Endodermal cell (in vitro differentiated cells): Measurements from ENCODE around the gene BCL6. TPM values are rescaled to one million over a fixed set of nuclear protein-coding genes. Genes with fewer than 3 reads are reported as not detected.

Experiments
- DNase-seq: peaks from one replicate; pipeline ENCODE4 v3.0.0-alpha.2; 2017
- H3K27ac ChIP-seq: 2 replicates; pipeline ENCODE4 v1.5.1; 2013; ENCODE audit warnings: mild to moderate bottlenecking, low read depth, low read length, moderate library complexity
- H3K27me3 ChIP-seq: 2 replicates; pipeline ENCODE4 v1.6.1; 2013; ENCODE audit warnings: mild to moderate bottlenecking, low read length, moderate library complexity; ENCODE audit not compliant: insufficient read depth, control insufficient read depth, poor library complexity, severe bottlenecking
- H3K36me3 ChIP-seq: 2 replicates; pipeline ENCODE4 v1.7.0; 2013; ENCODE audit warnings: mild to moderate bottlenecking, low read length, moderate library complexity; ENCODE audit not compliant: control insufficient read depth, insufficient read depth
- H3K4me1 ChIP-seq: one replicate; pipeline ENCODE4 v1.7.0; 2013; ENCODE audit warnings: low read length; ENCODE audit not compliant: control insufficient read depth, insufficient read depth
- H3K4me3 ChIP-seq: 2 replicates; pipeline ENCODE4 v1.5.1; 2013; ENCODE audit warnings: mild to moderate bottlenecking, low read length, moderate library complexity
- H3K9ac ChIP-seq: 2 replicates; pipeline ENCODE4 v1.6.1; 2013; ENCODE audit warnings: mild to moderate bottlenecking, low read length, moderate library complexity; ENCODE audit not compliant: poor library complexity, severe bottlenecking; ENCODE audit errors: extremely low read depth
- H3K9me3 ChIP-seq: 2 replicates; pipeline ENCODE4 v1.6.1; 2013; ENCODE audit warnings: mild to moderate bottlenecking, low read length, moderate library complexity; ENCODE audit not compliant: control insufficient read depth
- H3K27ac Mint-ChIP-seq: 2 replicates; pipeline ENCODE4 v1.8.0; 2020; ENCODE audit warnings: mixed read lengths
- H3K27me3 Mint-ChIP-seq: 2 replicates; pipeline ENCODE4 v1.8.0; 2021; ENCODE audit warnings: mild to moderate bottlenecking, mixed read lengths; ENCODE audit not compliant: insufficient read depth
- H3K36me3 Mint-ChIP-seq: 2 replicates; pipeline ENCODE4 v1.8.0; 2020; ENCODE audit warnings: low read depth, mixed read lengths
- H3K4me1 Mint-ChIP-seq: 2 replicates; pipeline ENCODE4 v1.8.0; 2020; ENCODE audit warnings: mixed read lengths
- H3K4me3 Mint-ChIP-seq: 2 replicates; pipeline ENCODE4 v1.8.0; 2020; ENCODE audit warnings: mild to moderate bottlenecking, moderate library complexity, mixed read lengths
- H3K9me3 Mint-ChIP-seq: 2 replicates; pipeline ENCODE4 v1.8.0; 2020; ENCODE audit warnings: mild to moderate bottlenecking, mixed read lengths
- CTCF ChIP-seq: fragments of 200-600 bp; sonication (generic); conservative IDR thresholded peaks from 2 replicates; pipeline ENCODE4 v1.5.0; 2021; ENCODE audit warnings: antibody characterized with exemption, mild to moderate bottlenecking
- WGBS, 2 experiments: methylation state at CpG; one replicate each; pipeline versions ENCODE4 v1.1.5 to v1.1.7; 2013; ENCODE audit warnings: missing lambda C conversion rate in 2 of 2, mixed read lengths in 1 of 2; ENCODE audit not compliant: insufficient coverage in 1 of 2, insufficient read length in 1 of 2; 5-methylcytosine and 5-hydroxymethylcytosine counted together
- total RNA-seq, 2 donors: library from RNA; stranded (reverse); fragmentation: NEBNext Ultra II Directional in 1 of 2; extraction: Animal tissue kit (Norgen Biotek cat#: 25700) in 1 of 2; gene quantifications; 2 replicates in 1 of 2; 3 replicates in 1 of 2; pipeline ENCODE4 v1.2.1, GENCODE V29; 2021

BCL6 gene
- total RNA-seq, 2 donors from 2014 or later, result 3.8 to 3.9 TPM

DNA sequence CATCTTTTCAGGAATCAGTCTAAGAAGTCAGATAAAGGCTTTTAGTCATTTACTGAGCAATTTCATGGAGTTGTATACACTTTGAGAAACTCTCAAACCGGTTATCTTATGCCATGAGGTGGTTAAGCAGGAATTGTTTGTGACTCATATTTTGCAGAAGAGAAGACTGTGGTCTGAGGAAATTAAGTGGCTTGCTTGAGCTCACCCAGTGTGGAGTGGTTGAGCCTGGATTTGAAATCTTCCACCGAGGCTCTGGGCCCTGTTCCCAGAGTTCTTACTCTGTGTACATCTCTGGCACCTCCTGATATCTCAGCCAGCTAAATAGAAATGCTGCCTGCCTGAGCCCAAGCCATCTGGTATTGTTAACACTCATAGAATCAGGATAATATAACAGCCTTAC lies 37.8 kb upstream of the BCL6 start:
- H3K9ac ChIP-seq, result no peak overlapping the region
- no peak for DNase-seq
- H3K4me1 ChIP-seq, result no peaks in the 10 kb centered on the region
- no peak overlapping the region for H3K27ac Mint-ChIP-seq
- no peaks in the 10 kb centered on the region for H3K9me3 Mint-ChIP-seq
- peaks cover 9% of the 10 kb centered on the region for H3K27me3 Mint-ChIP-seq
- H3K4me3 ChIP-seq, result no peak overlapping the region
- no peak overlapping the region for H3K4me3 Mint-ChIP-seq
- TF ChIP-seq CTCF, result no peak
- H3K36me3 ChIP-seq, result no peaks in the 10 kb centered on the region
- H3K4me1 Mint-ChIP-seq, result peaks cover 8% of the 10 kb centered on the region
- no peaks in the 10 kb centered on the region for H3K36me3 Mint-ChIP-seq
- H3K27me3 ChIP-seq, result peaks cover 31% of the 10 kb centered on the region
- H3K9me3 ChIP-seq, result no peaks in the 10 kb centered on the region
- 91 to 92% methylated on average over 2 of the region's 2 CpGs for WGBS, 2 experiments
- no peak overlapping the region for H3K27ac ChIP-seq

GRCh38 chr3:187782006-187782405 lies 36.7 kb upstream of the BCL6 start:
- no peaks in the 10 kb centered on the region for H3K4me1 ChIP-seq
- Mint-ChIP-seq H3K9me3 (no peaks in the 10 kb centered on the region), H3K4me3 (no peak overlapping the region), H3K36me3 (no peaks in the 10 kb centered on the region), H3K27me3 (peaks cover 5% of the 10 kb centered on the region), H3K4me1 (peaks cover 8% of the 10 kb centered on the region), H3K27ac (no peak overlapping the region)
- no peak for TF ChIP-seq CTCF
- no peak overlapping the region for H3K27ac ChIP-seq
- H3K4me3 ChIP-seq, result no peak overlapping the region
- no peak overlapping the region for H3K9ac ChIP-seq
- no peak for DNase-seq
- H3K36me3 ChIP-seq, result no peaks in the 10 kb centered on the region
- H3K9me3 ChIP-seq, result no peaks in the 10 kb centered on the region
- peaks cover 20% of the 10 kb centered on the region for H3K27me3 ChIP-seq
- 64 to 88% methylated on average over 2 to 3 of the region's 3 CpGs for WGBS, 2 experiments

DNA sequence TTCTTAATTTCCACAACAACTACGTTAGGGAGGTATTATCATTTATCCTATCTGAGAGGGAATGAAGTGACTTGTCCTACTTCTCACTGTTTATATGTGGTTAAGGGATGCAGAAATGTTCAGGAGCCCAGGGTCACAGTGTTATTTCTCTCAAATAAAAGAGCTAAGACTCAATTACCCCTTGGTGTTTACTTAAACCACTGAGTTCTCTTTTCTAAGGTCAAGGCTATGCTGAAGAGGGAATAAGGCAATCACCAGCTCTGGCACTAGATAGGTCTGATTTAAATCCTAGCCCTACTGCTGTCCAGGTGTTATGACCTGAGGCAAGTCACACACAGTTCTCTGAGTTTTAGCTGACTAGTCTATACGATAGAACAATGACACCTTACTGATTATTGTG lies 35.7 kb upstream of the BCL6 start:
- TF ChIP-seq CTCF, result no peak
- no peaks in the 10 kb centered on the region for H3K36me3 Mint-ChIP-seq
- Histone ChIP-seq H3K4me1 (no peaks in the 10 kb centered on the region), H3K27me3 (peaks cover 15% of the 10 kb centered on the region), H3K9ac (no peak overlapping the region), H3K27ac (no peak overlapping the region), H3K4me3 (no peak overlapping the region), H3K9me3 (no peaks in the 10 kb centered on the region), H3K36me3 (no peaks in the 10 kb centered on the region)
- DNase-seq, result no peak
- H3K9me3 Mint-ChIP-seq, result no peaks in the 10 kb centered on the region
- no peak overlapping the region for H3K27ac Mint-ChIP-seq
- 90 to 100% methylated on average over 1 to 2 of the region's 2 CpGs for WGBS, 2 experiments
- peaks cover 8% of the 10 kb centered on the region for H3K4me1 Mint-ChIP-seq
- no peak overlapping the region for H3K4me3 Mint-ChIP-seq
- peaks cover 5% of the 10 kb centered on the region for H3K27me3 Mint-ChIP-seq
